Smooth muscle cell (in vitro differentiated cells): Measurements from ENCODE around the gene PIRT. TPM values are rescaled to one million over a fixed set of nuclear protein-coding genes. Genes with fewer than 3 reads are reported as not detected.
A peak's percentile ranks its signal among the peaks of the same experiment; 100 is the strongest.

ENCODE experiments used
- DNase-seq: peaks from one replicate; lab custom pipeline; 2025; ENCODE audit not compliant: unreplicated experiment; lab: John Stamatoyannopoulos, UW
- H2AFZ ChIP-seq: fragments of 200-600 bp; sonication (generic); 2 replicates; pipeline ENCODE4 v1.6.0; 2016; ENCODE audit warnings: antibody characterized with exemption, low read depth, mild to moderate bottlenecking
- H3F3A ChIP-seq: fragments of 200-600 bp; sonication (generic); 2 replicates; pipeline ENCODE4 v1.6.0; 2017; ENCODE audit warnings: antibody characterized with exemption, low read depth
- H3K27ac ChIP-seq: fragments of 200-600 bp; sonication (generic); 2 replicates; pipeline ENCODE4 v1.5.1; 2016; ENCODE audit warnings: low read depth, mild to moderate bottlenecking
- H3K27me3 ChIP-seq: fragments of 200-600 bp; sonication (generic); 2 replicates; pipeline ENCODE4 v1.6.1; 2016; ENCODE audit warnings: low read depth, mild to moderate bottlenecking
- H3K36me3 ChIP-seq: fragments of 200-600 bp; sonication (generic); 2 replicates; pipeline ENCODE4 v1.5.1; 2016; ENCODE audit warnings: low read depth
- H3K4me1 ChIP-seq: fragments of 200-600 bp; sonication (generic); 2 replicates; pipeline ENCODE4 v1.5.1; 2016; ENCODE audit warnings: low read depth
- H3K4me2 ChIP-seq: fragments of 200-600 bp; sonication (generic); 2 replicates; pipeline ENCODE4 v1.6.0; 2016; ENCODE audit warnings: mild to moderate bottlenecking
- H3K4me3 ChIP-seq: fragments of 200-600 bp; sonication (generic); 2 replicates; pipeline ENCODE4 v1.5.1; 2016; ENCODE audit warnings: mild to moderate bottlenecking
- H3K79me2 ChIP-seq: fragments of 200-600 bp; sonication (generic); 2 replicates; pipeline ENCODE4 v1.6.0; 2016; ENCODE audit warnings: low read depth, mild to moderate bottlenecking
- H3K9ac ChIP-seq: fragments of 200-600 bp; sonication (generic); 2 replicates; pipeline ENCODE4 v1.6.0; 2016; ENCODE audit warnings: low read depth
- H3K9me3 ChIP-seq: fragments of 200-600 bp; sonication (generic); replicated peaks from 2 replicates; pipeline ENCODE4 v1.5.1; 2016; ENCODE audit warnings: low read depth
- H4K20me1 ChIP-seq: fragments of 200-600 bp; sonication (generic); 2 replicates; pipeline ENCODE4 v1.6.0; 2016; ENCODE audit warnings: low read depth
- WGBS: methylation state at CpG from one replicate; pipeline ENCODE4 v1.1.7; 2016; ENCODE audit warnings: low lambda C conversion rate; 5-methylcytosine and 5-hydroxymethylcytosine counted together
- polyA plus RNA-seq: library from polyadenylated mRNA; unstranded; fragments of >200 nt; fragmentation: Nextera tagmentation; extraction: Ambion mirVana; gene quantifications from 2 replicates; pipeline ENCODE4 v1.2.1, GENCODE V29; 2016
- total RNA-seq: library from RNA; depleted of rRNA; stranded (reverse); fragments of >200 nt; gene quantifications from 2 replicates; pipeline ENCODE4 v1.2.3, GENCODE V29; 2014
- TF ChIP-seq, protein P1 (sequence below): fragments of 200-600 bp; sonication (generic); IDR thresholded peaks from 2 replicates; pipeline ENCODE4 v1.5.1; 2017; ENCODE audit warnings: borderline replicate concordance, mild to moderate bottlenecking, antibody characterized with exemption; ENCODE audit not compliant: insufficient read depth, poor library complexity, severe bottlenecking

PIRT gene
- total and polyA plus RNA-seq, 2 experiments from 2014 or later, result not detected

DNA sequence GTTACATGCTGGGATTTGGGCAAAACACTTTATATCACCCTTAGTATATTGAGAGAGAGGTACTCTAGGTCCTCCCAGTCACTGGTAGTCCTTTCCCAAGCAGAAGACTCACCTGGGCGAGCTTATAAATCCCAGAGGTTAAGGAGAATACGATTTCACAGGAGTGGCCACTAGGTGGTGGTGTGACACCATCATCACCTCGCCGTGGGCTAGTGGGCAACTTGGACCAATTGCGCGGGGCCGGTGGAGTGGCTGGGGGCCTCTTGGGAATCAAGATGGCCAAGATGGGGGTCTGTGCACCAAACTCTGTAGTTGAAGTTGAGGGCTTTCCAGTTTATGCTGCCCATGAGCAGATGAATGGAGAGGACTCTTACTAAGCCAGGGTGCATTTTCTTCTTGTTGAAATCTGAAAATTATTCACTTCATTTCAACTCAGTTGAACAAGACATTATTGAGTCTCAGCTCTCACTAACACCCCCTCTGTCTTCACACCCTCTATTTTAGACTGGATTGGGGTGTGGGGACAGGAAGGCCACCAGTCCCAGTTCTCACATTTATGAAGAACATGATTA is 38.2 kb upstream of the PIRT start:
- TF ChIP-seq, protein P1, sequence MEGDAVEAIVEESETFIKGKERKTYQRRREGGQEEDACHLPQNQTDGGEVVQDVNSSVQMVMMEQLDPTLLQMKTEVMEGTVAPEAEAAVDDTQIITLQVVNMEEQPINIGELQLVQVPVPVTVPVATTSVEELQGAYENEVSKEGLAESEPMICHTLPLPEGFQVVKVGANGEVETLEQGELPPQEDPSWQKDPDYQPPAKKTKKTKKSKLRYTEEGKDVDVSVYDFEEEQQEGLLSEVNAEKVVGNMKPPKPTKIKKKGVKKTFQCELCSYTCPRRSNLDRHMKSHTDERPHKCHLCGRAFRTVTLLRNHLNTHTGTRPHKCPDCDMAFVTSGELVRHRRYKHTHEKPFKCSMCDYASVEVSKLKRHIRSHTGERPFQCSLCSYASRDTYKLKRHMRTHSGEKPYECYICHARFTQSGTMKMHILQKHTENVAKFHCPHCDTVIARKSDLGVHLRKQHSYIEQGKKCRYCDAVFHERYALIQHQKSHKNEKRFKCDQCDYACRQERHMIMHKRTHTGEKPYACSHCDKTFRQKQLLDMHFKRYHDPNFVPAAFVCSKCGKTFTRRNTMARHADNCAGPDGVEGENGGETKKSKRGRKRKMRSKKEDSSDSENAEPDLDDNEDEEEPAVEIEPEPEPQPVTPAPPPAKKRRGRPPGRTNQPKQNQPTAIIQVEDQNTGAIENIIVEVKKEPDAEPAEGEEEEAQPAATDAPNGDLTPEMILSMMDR, result peak; percentile 69
- no peaks in the 10 kb centered on the region for H3K79me2 ChIP-seq
- H3K4me2 ChIP-seq, result no peak overlapping the region
- no peaks in the 10 kb centered on the region for H4K20me1 ChIP-seq
- H3K27me3 ChIP-seq, result peaks cover 31% of the 10 kb centered on the region
- H3K4me3 ChIP-seq, result no peak overlapping the region
- H3F3A ChIP-seq, result no peaks in the 10 kb centered on the region
- H3K4me1 ChIP-seq, result no peaks in the 10 kb centered on the region
- no peak overlapping the region for H3K9ac ChIP-seq
- WGBS, result 10% methylated on average over 7 of the region's 7 CpGs
- H3K9me3 ChIP-seq, result no peaks in the 10 kb centered on the region
- no peak overlapping the region for H2AFZ ChIP-seq
- no peaks in the 10 kb centered on the region for H3K36me3 ChIP-seq
- DNase-seq, result no peak
- no peak overlapping the region for H3K27ac ChIP-seq

DNA sequence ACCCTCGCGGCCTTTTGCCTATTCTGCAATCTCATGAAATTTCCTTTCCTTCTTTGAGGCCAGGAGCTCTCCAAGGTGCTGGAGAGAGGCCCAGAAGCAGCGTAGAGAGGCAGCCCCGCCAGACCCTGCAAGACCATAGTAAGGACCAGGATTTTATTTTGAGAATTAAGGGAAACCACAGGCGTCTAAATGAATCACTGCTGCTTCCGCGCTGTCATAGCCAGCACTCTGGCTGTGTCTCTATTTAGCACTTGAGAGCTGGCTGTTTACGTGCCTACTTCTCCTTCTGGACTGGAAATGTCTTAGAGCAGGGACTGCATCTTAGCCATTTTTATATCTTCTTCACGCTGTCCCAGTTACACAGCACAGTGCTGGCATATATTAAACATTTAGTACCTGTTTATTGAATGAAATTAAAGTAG is 37.6 kb upstream of the PIRT start:
- Histone ChIP-seq H3K9ac (no peak overlapping the region), H3K4me2 (no peak overlapping the region), H3K36me3 (no peaks in the 10 kb centered on the region), H3K9me3 (no peaks in the 10 kb centered on the region), H3K27me3 (peaks cover 31% of the 10 kb centered on the region), H3F3A (no peaks in the 10 kb centered on the region), H3K27ac (no peak overlapping the region), H3K4me3 (no peak overlapping the region), H3K79me2 (no peaks in the 10 kb centered on the region), H4K20me1 (no peaks in the 10 kb centered on the region), H2AFZ (no peak overlapping the region), H3K4me1 (no peaks in the 10 kb centered on the region)
- peak; percentile 1 for DNase-seq
- TF ChIP-seq, protein P1, result no peak
- 37% methylated on average over 9 of the region's 9 CpGs for WGBS

GRCh38 chr17:10871914-10872313 is 34.0 kb upstream of the PIRT start:
- Histone ChIP-seq H3K36me3 (no peaks in the 10 kb centered on the region), H3K27me3 (peaks cover 19% of the 10 kb centered on the region), H3K4me2 (no peak overlapping the region), H2AFZ (no peak overlapping the region), H3K79me2 (no peaks in the 10 kb centered on the region), H3K9ac (no peak overlapping the region), H4K20me1 (no peaks in the 10 kb centered on the region), H3K9me3 (no peaks in the 10 kb centered on the region), H3K27ac (no peak overlapping the region), H3F3A (no peaks in the 10 kb centered on the region), H3K4me3 (no peak overlapping the region), H3K4me1 (no peaks in the 10 kb centered on the region)
- WGBS, result 72% methylated on average over 5 of the region's 5 CpGs
- DNase-seq, result no peak
- TF ChIP-seq, protein P1, result no peak
